Activated CD8-positive, alpha-beta memory T cell treated with anti-CD3 and anti-CD28 coated beads for 1 hour (primary cell): ENCODE data around the gene PAEP.

Source experiments
- DNase-seq, 2 donors: peaks; one replicate each; pipeline ENCODE4 v3.0.0-alpha.2; 2020; ENCODE audit warnings: low read depth in 1 of 2; ENCODE audit errors: extremely low read depth in 1 of 2

The PAEP gene

GRCh38 chr9:135612981-135613910 lies 51.7 kb downstream of the PAEP start:
- no peak for DNase-seq

GRCh38 chr9:135613946-135614805 lies 52.6 kb downstream of the PAEP start:
- no peak for DNase-seq

- DNase-seq, result no peak
Measured at GRCh38 chr9:135614821-135615665, 53.5 kb downstream of the PAEP start.

GRCh38 chr9:135615666-135616618 lies 54.4 kb downstream of the PAEP start:
- no peak for DNase-seq
